NCI-H2196 treated with DMSO at 0.1 percent for 48 hours (cell line): ENCODE results near the gene TTLL6.

ENCODE experiments used
- DNase-seq: peaks from one replicate; lab custom pipeline; 2025; ENCODE audit not compliant: unreplicated experiment; lab: John Stamatoyannopoulos, UW

The TTLL6 gene

DNA sequence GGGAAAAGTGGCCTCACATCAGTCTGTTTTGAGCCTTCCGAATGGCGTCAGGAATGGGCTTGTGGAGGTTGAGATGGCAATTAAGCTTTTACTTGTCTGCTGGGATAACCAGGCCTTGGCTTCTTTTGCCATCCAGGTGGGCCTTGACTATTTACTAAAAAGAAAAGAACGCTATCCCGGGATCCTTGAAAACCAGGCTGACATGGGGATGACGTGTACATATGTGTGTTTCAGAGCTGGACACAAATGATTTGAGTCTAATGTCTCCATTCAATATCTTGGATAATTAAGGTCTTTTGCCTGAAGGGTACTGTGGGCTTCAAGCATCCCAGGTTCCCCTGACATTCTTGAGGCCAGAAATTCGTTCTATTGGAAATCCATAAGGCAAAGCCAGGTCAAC is 55.9 kb downstream of the TTLL6 start:
- no peak for DNase-seq

DNA sequence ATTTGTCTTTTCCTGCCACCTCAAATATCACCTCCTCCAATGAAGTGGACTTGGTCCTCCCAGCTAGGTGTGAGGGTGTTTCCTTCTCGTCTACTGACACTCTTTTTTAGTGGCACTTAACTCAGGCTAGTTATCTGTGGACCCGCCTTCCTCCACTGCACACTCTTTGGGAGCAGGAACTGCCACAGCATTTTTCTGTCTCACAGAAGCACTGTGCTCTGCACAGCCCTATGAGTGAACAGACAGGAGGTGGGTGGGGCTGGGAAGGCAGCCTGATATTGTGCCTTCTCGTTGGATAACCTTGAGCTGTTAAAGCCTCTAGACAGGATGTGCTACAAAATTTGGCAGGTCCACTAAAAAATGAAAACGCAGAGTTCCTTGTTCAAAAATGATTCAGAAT is 56.6 kb downstream of the TTLL6 start:
- no peak for DNase-seq

DNA sequence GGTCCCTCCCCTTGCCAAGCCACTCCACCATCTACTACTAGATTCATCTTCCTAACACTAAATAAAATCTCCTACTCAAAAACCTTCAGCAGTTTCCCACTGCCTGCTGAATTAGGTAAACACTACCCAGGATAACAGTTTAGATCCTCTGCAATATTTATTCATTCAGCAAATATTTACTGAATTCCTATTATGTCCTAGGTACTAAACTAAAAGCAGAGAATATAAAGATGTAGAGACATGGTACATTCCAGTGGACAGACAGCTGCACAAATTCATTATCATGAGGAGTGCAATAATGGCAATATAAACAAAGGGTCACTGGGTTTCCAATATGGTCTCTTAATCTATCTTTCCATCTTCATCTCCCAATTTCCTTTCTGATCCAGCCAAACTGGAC is 57.7 kb downstream of the TTLL6 start:
- no peak for DNase-seq

GRCh38 chr17:48757524-48757961 is 59.5 kb downstream of the TTLL6 start:
- DNase-seq: peak; percentile 14

- peak; percentile 95 for DNase-seq
These were observed 60.2 kb downstream of the TTLL6 start for GRCh38 chr17:48756830-48757251.

GRCh38 chr17:48755356-48755755 is 61.7 kb downstream of the TTLL6 start:
- DNase-seq: no peak

GRCh38 chr17:48754500-48755261 is 62.3 kb downstream of the TTLL6 start:
- DNase-seq: no peak

DNA sequence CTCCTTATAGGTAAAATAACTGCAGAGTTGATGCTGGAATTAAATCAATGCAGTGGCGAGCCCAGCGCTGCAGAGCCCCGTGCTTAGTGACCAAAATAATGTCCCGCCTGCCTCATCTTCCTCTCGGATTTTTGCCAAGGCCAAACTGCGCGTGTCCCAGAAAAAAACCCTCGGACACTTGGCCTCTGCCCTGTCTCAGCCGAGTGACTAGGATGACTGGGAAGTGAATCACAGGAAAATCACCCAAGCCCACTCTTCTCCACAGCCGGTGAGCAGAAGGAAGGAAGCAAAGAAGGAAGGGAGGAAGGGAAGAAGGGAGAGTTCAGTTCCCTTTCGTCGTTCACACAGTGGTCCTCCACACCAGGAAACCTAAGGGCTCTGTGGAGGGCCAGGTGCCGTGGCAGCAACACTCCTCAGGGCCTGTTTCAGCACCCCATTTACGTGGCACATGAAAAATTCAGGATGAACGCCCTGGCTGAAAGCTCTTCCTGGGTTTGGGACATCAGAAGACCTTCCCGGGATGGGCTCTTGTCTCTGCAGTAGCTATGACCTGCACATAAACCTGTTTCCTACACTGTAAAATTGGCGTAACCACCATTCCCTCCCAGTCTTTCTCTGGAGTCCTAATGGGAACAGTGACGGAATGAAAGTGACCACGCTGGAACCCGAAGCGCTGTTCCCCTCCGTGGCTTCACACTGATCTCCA is 63.1 kb downstream of the TTLL6 start:
- no peak for DNase-seq

DNA sequence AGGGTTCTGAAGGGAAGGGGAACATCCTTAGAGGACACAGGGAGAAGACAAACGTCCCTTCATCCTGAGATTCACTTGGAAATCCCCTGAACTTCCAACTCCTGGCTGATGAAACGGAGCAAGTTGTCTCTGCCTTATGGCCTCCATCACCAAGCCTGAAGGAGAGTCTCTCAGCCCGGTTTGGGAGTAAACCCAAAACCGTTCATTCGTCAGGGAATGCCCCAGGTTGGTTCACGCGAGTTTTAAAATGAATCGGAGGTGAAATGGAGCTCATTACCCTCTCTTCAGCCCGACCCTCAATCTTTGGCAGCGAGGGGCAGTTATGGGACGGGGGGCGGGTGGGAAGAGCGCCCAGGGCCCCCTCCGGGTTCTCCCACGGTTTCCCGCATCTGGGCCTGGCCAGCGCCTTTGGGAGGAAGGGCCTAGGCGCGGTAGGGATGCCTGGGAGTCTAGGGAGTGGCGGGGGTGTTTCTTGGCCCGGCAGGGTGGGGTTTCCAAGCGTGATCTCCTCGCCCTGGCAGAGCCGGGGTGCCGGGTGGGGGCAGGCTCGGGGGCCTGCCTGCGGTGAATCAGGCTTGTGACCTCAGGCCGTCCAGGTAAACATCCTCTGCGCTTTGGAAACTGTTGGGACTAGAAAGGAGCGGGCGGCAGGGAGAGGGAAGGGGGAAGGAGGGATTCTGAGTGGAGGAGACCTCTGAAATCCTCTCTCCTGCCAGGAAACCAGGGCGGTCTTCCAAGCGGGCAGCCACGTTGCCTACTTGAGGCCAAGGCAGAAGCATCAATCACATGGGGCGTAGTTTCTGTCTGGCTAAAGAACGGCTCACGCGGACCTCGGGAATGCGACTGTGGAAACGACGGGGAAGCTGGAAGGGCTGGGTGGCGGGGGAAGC is 64.4 kb downstream of the TTLL6 start:
- no peak for DNase-seq

DNA sequence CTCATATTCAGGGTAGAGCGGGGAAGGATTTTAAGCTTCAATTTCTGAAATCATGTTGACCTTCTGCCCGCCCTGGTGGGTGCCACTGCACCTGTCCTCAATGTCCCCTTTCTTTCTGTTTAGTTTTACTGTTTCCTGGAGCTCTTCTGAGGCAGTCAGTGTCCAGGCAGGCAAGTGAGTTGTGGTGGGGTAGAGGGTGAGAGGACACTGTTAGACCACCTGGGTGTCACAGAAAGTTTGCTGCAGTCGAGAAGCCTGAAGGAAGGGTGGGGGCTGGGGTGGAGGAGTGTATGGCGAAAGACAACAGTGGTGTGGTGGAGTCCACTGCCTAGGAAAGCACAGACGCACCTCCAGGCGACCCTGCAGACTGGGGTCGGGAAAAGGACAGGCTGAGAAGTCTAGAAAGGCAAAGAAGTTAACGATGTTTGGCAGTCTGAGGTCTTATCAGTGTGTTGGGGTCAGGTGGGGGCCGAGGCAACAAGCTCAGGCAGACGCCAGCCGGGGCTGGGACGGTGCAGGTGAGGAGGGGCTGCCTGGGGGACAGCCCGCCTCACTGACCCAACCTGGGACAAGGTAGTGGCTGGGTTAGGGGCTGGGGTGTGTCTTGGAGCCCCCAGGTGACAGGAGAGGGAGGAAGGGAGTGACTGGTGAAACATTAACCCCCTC is 65.2 kb downstream of the TTLL6 start:
- no peak for DNase-seq

- DNase-seq: no peak
These were observed 65.9 kb downstream of the TTLL6 start for GRCh38 chr17:48751172-48751571.

DNA sequence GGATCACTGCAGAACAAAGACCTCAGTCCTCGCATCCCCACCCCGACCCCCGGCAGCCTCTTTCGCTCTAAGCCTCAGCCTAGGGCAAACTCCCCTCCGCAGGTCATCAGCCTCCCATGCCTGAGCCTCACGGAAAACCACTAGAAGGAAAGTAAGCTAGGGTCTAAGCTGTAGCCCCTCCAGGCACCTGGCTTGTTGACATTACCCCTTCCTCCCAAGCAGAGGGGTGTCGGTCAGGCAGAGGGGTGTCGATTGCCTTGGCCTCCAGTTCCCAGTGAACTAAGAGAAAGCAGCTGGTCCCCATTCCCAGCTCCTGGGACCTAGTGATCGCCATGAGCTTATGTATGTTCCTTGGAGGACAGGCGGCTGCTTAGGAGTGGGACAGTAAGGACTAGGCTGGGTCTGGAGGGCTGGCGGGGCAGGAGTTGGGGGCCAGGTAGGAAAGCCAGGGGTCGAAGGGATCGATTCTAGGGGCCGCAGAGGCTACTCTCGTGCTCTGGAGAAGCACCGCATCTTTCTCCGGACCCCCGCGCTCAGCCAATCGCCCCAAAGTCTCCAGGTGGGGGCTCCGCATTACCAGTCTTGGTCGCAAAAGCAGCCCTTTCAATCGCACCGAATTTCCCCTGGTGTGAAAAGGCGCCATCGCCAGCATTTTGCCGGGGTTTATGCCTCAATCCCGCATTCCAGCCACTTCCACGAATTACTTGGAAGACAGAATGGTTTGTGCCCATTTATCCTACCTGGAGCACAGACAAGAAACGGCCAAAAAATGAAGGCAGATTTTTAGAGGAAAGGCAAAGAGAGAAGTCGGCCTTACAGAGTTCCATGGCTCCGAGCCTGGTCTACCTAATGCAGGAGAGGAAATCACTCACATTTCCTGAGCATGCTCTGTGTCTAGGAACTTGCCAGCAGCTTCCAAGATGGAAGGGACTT is 67.1 kb downstream of the TTLL6 start:
- DNase-seq: no peak

DNA sequence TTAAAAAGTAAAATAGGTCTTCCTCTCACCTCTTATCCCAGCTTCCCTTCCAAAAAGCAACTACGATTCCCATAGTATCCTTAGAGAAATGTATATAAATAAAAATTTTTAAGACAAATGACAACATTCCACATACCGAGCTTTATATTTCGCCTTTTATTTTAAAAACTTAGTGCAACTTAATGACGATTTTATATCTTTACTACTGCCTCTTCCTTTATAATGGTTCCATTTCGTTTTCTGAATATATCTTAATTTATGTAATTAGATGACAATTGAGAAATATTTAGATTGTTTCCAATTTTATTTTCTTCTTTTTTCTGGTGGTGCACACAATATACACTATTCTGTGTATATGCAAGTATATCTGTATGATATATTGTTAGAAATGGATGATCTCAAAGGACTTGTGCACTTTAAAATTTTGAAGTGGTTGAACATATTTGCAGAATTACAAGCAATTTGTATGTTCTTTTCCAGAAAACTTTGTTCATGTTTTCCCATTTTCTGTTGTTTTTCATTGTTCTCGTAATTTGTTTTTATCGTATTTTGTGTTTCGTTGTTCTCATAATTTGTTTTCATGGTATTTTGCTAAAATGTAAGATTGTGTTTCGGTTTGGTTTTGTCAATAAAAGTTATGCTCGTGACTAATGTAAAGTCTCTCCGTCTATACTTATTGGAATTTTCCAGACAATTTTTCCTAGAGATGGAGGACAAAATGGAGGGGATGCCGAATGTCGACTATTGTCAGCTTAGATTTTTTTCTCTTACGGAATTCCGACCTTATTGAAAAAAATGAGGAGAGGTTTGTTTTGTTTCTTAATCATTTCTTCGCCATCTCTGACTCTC is 68.1 kb downstream of the TTLL6 start:
- no peak for DNase-seq

- no peak for DNase-seq
These were observed 69.3 kb downstream of the TTLL6 start for GRCh38 chr17:48747445-48748363.

DNA sequence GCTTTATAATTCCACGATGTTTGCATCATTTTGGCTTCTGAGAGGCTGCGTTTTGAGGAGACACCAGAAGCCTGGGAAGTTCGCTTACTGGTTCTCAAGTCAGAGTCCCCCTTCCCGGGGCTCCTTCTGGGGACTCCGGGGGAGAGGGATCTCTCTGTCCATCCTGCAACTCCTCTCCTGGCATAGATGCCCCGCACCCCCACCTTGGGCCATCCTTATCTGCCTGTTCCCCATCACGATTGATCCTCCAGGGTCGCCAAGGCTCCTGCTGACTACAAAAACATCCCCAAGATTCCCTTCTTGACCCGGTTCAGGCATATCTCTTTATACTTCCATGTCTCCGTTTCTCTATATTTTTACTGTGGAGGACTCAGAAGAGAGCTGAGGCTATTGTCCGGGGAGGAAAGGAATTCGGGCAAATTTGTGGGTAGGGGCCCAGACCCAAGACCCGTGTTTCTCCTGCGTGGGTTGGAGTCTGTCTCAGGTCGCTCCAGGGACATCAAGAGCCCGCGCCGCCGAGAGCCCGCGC is 70.0 kb downstream of the TTLL6 start:
- no peak for DNase-seq

DNA sequence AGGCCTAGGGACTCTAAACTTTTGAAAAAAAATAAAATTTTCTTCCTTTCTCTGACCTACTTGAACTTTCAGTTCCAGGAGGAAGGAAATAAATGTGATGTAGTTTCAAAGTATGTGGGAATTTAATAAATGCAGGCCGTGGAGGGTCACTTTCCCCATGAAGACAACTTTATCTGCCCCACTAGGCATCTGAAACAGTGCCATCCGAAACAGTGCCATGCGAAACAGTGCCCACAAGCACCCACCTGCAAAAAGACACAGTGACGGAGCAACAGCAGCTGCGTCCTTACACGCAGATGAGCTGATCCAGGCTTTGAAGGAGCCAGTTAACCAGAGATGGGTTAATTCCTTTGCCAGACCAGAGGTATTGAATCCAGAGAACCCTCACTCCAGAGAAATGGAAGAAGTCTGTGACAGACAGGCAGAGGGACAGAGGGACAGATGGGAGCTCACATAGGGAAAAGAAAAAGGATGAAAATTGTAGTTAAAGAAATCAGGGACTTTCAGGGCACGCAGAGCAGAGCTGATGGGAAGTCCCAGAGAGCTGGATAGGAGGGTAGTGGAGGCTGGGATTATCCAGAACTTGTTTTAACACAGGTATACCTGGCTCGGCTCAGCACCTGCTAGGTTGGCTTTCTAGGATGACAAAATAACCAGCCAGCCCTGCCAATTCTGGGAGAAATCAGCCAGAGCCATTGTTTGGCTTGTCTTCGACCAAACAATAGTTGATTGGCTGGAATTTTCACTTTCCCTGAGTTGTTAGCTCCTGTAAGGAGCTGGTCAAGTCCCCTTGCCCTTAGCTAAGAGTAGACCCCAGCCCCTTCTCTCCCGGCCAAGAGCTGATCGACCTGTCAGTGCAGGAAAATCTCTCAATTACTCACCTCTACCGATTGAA is 71.4 kb downstream of the TTLL6 start:
- DNase-seq: peak; percentile 32

GRCh38 chr17:48740537-48740936 is 76.5 kb downstream of the TTLL6 start:
- DNase-seq: no peak
